GM12864 (cell line): Measurements from ENCODE around the gene MYBPC3.

ENCODE experiments used
- DNase-seq: peaks from one replicate; pipeline ENCODE4 v3.0.0-alpha.2; 2011; ENCODE audit warnings: low read depth
- H3K4me3 ChIP-seq: 2 replicates; pipeline ENCODE4 v1.5.1; 2011; ENCODE audit warnings: mild to moderate bottlenecking, low read depth, low read length, control low read depth
- CTCF ChIP-seq: IDR thresholded peaks from 2 replicates; pipeline ENCODE4 v1.5.1; 2011; ENCODE audit warnings: low read depth, mild to moderate bottlenecking, moderate library complexity, low read length, control low read depth, inconsistent platforms; ENCODE audit errors: missing control alignments

Gene MYBPC3

GRCh38 chr11:47345890-47346563, 6.5 kb downstream of the MYBPC3 start:
- no peak for DNase-seq
- H3K4me3 ChIP-seq = no peak overlapping the region
- no peak for TF ChIP-seq CTCF

GRCh38 chr11:47342854-47343253, 9.6 kb downstream of the MYBPC3 start:
- no peak for TF ChIP-seq CTCF
- no peak for DNase-seq
- no peak overlapping the region for H3K4me3 ChIP-seq

DNA sequence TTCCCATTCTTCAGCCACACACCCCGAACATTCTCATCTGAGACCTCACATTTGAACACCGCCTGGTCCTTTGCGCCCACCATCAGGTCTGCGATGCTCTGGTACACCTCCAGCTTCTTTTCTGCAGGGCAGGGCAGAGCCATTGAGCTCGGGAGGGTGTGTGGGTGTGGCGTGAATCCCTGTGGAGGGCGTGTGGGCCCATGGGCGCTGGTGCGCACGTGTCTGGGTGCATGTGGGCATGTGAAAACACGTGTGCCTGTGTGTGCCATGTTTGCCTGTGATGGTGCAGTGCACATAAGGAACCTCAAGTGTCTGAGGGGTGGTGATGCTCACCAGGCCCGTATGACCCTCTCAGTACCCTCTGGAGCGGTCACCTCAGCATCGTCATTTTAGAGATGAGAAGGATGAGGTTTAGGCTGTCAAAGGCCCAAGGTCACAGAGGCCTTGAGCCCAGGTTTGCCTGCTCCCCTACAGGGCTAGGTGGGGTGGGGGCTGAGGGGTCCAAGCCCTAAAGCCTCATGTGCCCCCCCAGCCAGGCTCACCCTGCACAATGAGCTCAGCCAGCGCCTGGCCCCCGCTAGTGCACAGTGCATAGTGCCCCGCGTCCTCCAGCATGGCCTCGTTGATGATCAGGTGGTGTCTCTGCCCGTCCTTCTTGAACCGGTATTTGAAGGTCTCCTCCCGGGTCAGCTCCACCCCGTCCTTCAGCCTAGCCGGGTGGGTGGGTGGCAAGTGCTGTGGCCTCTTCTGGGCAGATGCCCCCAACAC, 10.3 kb downstream of the MYBPC3 start:
- no peak for DNase-seq
- no peak for TF ChIP-seq CTCF
- no peak overlapping the region for H3K4me3 ChIP-seq

GRCh38 chr11:47340980-47341775, 11.3 kb downstream of the MYBPC3 start:
- TF ChIP-seq CTCF = no peak
- no peak overlapping the region for H3K4me3 ChIP-seq
- DNase-seq = no peak

GRCh38 chr11:47340010-47340409, 12.5 kb downstream of the MYBPC3 start:
- DNase-seq = no peak
- no peak overlapping the region for H3K4me3 ChIP-seq
- no peak for TF ChIP-seq CTCF

- no peak overlapping the region for H3K4me3 ChIP-seq
- TF ChIP-seq CTCF = no peak
- no peak for DNase-seq
Measured at GRCh38 chr11:47338396-47339241, 13.9 kb downstream of the MYBPC3 start.
